ENCODE data around the gene CRAMP1. TPM values are rescaled to one million over a fixed set of nuclear protein-coding genes. Genes with fewer than 3 reads are reported as not detected.
A peak's percentile ranks its signal among the peaks of the same experiment; 100 is the strongest.
"Not testable (repeated sequence)": the region's sequence is repeated elsewhere in the genome, so short reads cannot be mapped to it uniquely, and the experiment has no call there.

The CRAMP1 gene
- total RNA-seq, 4 donors from 2014 or later, result 11.6 to 30.6 (median 17.8) TPM

GRCh38 chr16:1715220-1715619, 103.1 kb downstream of the CRAMP1 start:
- no peak for DNase-seq (ENCODE audit: low spot score in 2 of 2)
- peaks cover 0 to 31% (median 9%) of the 10 kb centered on the region in 4 donors for H3K4me1 ChIP-seq

GRCh38 chr16:1718236-1718635, 106.1 kb downstream of the CRAMP1 start:
- not testable (repeated sequence) for H3K27ac ChIP-seq; H3K9me3 ChIP-seq; H3K27me3 ChIP-seq; DNase-seq (ENCODE audit: low spot score in 2 of 2); H3K4me3 ChIP-seq; H3K36me3 ChIP-seq
- 86 to 93% methylated on average over 10 of the region's 10 CpGs for WGBS, 2 donors
- peaks cover 0 to 43% (median 26%) of the 10 kb centered on the region in 4 donors for H3K4me1 ChIP-seq

More at GRCh38 chr16:1715220-1715619, 103.1 kb downstream of the CRAMP1 start:
- Histone ChIP-seq H3K36me3 (peaks cover 0 to 5% (median 0%) of the 10 kb centered on the region in 3 donors), H3K4me3 (no peak overlapping the region), H3K27ac (no peak overlapping the region), H3K9me3 (no peaks in the 10 kb centered on the region), H3K27me3 (no peaks in the 10 kb centered on the region)
- TF ChIP-seq CTCF (IDR thresholded peaks at IDR 0.05) (no peak), POLR2A (IDR thresholded peaks at IDR 0.05) (no peak), EP300 (IDR thresholded peaks at IDR 0.05) (no peak)
- WGBS, 2 donors, result 86 to 91% methylated on average over 12 of the region's 12 CpGs

GRCh38 chr16:1719559-1720229, 107.5 kb downstream of the CRAMP1 start:
- peaks cover 0 to 53% (median 34%) of the 10 kb centered on the region in 4 donors for H3K4me1 ChIP-seq

GRCh38 chr16:1721372-1721771, 109.2 kb downstream of the CRAMP1 start:
- Histone ChIP-seq H3K9me3 (no peaks in the 10 kb centered on the region), H3K27ac (peak overlapping the region in 3 of 4 donors; percentile 53 to 80 (median 78)), H3K4me1 (peaks cover 0 to 47% (median 34%) of the 10 kb centered on the region in 4 donors), H3K27me3 (no peaks in the 10 kb centered on the region), H3K36me3 (peaks cover 3 to 15% (median 3%) of the 10 kb centered on the region in 3 donors), H3K4me3 (no peak overlapping the region)
- DNase-seq (ENCODE audit: low spot score in 2 of 2), result no peak
- TF ChIP-seq POLR2A (IDR thresholded peaks at IDR 0.05) (no peak), CTCF (IDR thresholded peaks at IDR 0.05) (no peak), EP300 (IDR thresholded peaks at IDR 0.05) (no peak)
- 81 to 87% methylated on average over 9 of the region's 9 CpGs for WGBS, 2 donors

More at GRCh38 chr16:1719559-1720229, 107.5 kb downstream of the CRAMP1 start:
- not testable (repeated sequence) for H3K9me3 ChIP-seq; H3K27me3 ChIP-seq; H3K4me3 ChIP-seq; H3K36me3 ChIP-seq; H3K27ac ChIP-seq; DNase-seq (ENCODE audit: low spot score in 2 of 2)
- WGBS, 2 donors, result 80 to 82% methylated on average over 12 of the region's 12 CpGs

- Histone ChIP-seq H3K4me1 (peaks cover 0 to 47% (median 34%) of the 10 kb centered on the region in 4 donors), H3K36me3 (peaks cover 3 to 36% (median 10%) of the 10 kb centered on the region in 3 donors), H3K27me3 (no peaks in the 10 kb centered on the region), H3K27ac (peak overlapping the region; percentile 38 to 80 (median 66)), H3K4me3 (no peak overlapping the region), H3K9me3 (no peaks in the 10 kb centered on the region)
- peak in 1 of 2 donors; percentile 52 for DNase-seq (ENCODE audit: low spot score in 2 of 2)
- TF ChIP-seq CTCF (IDR thresholded peaks at IDR 0.05) (peak; percentile 64 to 83 (median 71)), EP300 (IDR thresholded peaks at IDR 0.05) (no peak)
- WGBS, 2 donors, result 31 to 40% methylated on average over 6 of the region's 6 CpGs
Observed at GRCh38 chr16:1723450-1724147, 111.4 kb downstream of the CRAMP1 start.

- Histone ChIP-seq H3K36me3 (peaks cover 3 to 45% (median 18%) of the 10 kb centered on the region in 3 donors), H3K9me3 (no peaks in the 10 kb centered on the region), H3K27ac (peak overlapping the region in 1 of 4 donors; percentile 78), H3K4me1 (peaks cover 0 to 47% (median 32%) of the 10 kb centered on the region in 4 donors), H3K4me3 (no peak overlapping the region), H3K27me3 (no peaks in the 10 kb centered on the region)
- 89 to 90% methylated on average over 12 of the region's 12 CpGs for WGBS, 2 donors
- no peak for DNase-seq (ENCODE audit: low spot score in 2 of 2)
- no peak for TF ChIP-seq CTCF (IDR thresholded peaks at IDR 0.05)
Observed at GRCh38 chr16:1724491-1724890, 112.3 kb downstream of the CRAMP1 start.

Data from tibial nerve (tissue), 4 donors.